Stomach smooth muscle (tissue), 2 donors: ENCODE results near the gene NRXN3.
A peak's percentile ranks its signal among the peaks of the same experiment; 100 is the strongest.

Experiments used
- H3K27ac ChIP-seq: one replicate; pipeline ENCODE4 v1.7.0; 2013; ENCODE audit warnings: mild to moderate bottlenecking, low read length, inconsistent platforms
- H3K27me3 ChIP-seq, 2 donors: one replicate each; pipeline ENCODE4 v1.7.0; 2013; ENCODE audit warnings: low read length in 2 of 2; ENCODE audit not compliant: insufficient read depth in 2 of 2, control insufficient read depth in 1 of 2
- H3K36me3 ChIP-seq, 2 donors: one replicate each; pipeline ENCODE4 v1.7.0; 2013; ENCODE audit warnings: low read length in 2 of 2; ENCODE audit not compliant: control insufficient read depth in 2 of 2, insufficient read depth in 2 of 2
- H3K4me1 ChIP-seq: one replicate; pipeline ENCODE4 v1.7.0; 2013; ENCODE audit warnings: low read length; ENCODE audit not compliant: control insufficient read depth, insufficient read depth
- H3K4me3 ChIP-seq, 2 donors: one replicate each; pipeline ENCODE4 v1.7.0; 2013; ENCODE audit warnings: low read length in 2 of 2
- H3K9ac ChIP-seq, 2 donors: one replicate each; pipeline ENCODE4 v1.7.0; 2013; ENCODE audit warnings: low read length in 2 of 2, mild to moderate bottlenecking in 1 of 2
- H3K9me3 ChIP-seq, 2 donors: one replicate each; pipeline ENCODE4 v1.7.0; 2013; ENCODE audit warnings: low read length in 2 of 2; ENCODE audit not compliant: control insufficient read depth in 2 of 2
- donor health status: healthy.
- donor health status: Pancreatic carcinoma.

Gene NRXN3

DNA sequence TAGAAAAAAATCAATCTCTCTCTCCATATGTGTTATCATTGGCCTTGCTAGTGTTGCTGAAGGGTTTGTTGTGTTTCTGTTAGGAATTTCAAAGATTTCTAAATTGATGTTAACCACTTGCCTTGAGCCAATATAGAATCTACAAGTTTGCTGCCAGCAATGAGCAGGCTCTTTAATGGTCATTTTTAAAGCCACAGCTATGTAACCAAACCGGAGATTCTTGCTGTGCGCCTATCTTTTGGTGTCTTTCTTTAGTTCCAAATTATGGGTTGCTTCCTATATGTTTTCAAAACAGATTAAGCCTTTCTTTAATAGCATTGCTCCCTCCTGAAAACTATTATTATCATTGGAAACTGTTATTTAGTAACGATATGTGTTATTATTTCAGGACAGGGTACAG, 1495.4 kb downstream of the NRXN3 start:
- Histone ChIP-seq H3K27me3 (no peaks in the 10 kb centered on the region), H3K4me3 (no peak overlapping the region), H3K9ac (no peak overlapping the region), H3K36me3 (peaks cover 7 to 8% of the 10 kb centered on the region in 2 donors), H3K4me1 (no peaks in the 10 kb centered on the region), H3K9me3 (no peaks in the 10 kb centered on the region), H3K27ac (no peak overlapping the region)

DNA sequence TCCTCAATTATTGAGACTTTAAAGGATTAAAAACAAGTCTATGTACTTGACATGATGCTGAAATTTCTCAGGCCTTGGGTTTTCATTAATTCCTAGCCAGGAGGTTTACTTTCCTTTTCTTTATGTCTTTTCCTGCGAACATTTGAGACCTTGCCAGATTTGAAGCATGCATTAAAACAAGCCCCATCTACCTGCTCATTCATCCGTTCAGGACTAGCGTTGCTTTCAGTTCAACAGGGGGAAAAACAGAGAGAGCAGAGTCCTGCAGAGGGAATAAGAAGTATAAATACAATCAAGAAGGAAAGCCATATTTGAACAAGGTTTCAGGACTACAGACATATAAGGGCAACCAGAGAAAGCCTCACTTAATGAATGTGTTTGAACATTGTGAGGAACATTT, 1498.8 kb downstream of the NRXN3 start:
- H3K27me3 ChIP-seq = no peaks in the 10 kb centered on the region
- no peak overlapping the region for H3K9ac ChIP-seq
- H3K27ac ChIP-seq = no peak overlapping the region
- peak overlapping the region in 1 of 2 donors; percentile 24 for H3K4me3 ChIP-seq
- H3K4me1 ChIP-seq = no peaks in the 10 kb centered on the region
- H3K9me3 ChIP-seq = no peaks in the 10 kb centered on the region
- H3K36me3 ChIP-seq = peaks cover 7 to 8% of the 10 kb centered on the region in 2 donors

DNA sequence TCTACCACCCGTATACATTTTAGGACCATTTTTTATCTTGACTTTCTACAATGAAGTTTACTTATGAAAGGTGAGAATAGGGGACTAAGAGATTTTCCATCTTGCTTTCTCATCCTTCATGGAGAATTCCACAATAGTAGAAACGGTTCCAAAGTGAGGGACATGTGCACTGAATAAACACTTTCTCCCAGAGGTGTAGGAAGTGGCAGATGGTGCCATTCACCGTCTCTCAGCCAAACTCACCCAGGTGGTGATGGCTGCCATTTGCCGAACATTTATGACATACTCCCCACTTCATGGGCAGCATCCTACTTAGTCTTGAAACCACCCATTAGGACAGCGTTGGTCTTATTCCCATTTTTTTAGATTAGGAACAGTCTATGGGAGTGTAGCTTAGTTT, 1500.6 kb downstream of the NRXN3 start:
- peaks cover 2% of the 10 kb centered on the region for H3K4me1 ChIP-seq
- no peaks in the 10 kb centered on the region for H3K27me3 ChIP-seq
- no peaks in the 10 kb centered on the region for H3K36me3 ChIP-seq
- no peak overlapping the region for H3K4me3 ChIP-seq
- H3K9ac ChIP-seq = no peak overlapping the region
- H3K27ac ChIP-seq = no peak overlapping the region
- no peaks in the 10 kb centered on the region for H3K9me3 ChIP-seq

DNA sequence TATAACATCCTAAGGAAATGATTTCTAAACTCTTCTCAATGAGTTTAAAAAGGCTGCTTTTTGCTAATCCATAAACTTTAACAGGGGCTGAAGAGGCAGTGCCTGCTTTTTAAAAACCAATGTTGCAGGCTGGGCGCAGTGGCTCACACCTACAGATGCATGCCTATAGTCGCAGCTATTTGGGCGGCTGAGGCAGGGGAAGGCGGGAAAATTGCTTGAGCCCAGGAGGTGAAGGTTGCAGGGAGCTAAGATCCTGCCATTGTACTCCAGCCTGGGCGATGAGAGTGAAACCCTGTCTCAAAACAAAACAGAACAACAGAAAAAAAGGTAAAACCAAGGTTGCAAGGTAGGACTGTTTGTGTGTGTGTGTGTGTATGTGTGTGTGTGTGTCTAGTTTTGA, 1509.9 kb downstream of the NRXN3 start:
- Histone ChIP-seq H3K9ac (no peak overlapping the region), H3K9me3 (no peaks in the 10 kb centered on the region), H3K36me3 (no peaks in the 10 kb centered on the region), H3K27me3 (no peaks in the 10 kb centered on the region), H3K4me1 (peaks cover 2% of the 10 kb centered on the region), H3K4me3 (no peak overlapping the region), H3K27ac (no peak overlapping the region)

GRCh38 chr14:79686196-79686595, 1516.0 kb downstream of the NRXN3 start:
- no peaks in the 10 kb centered on the region for H3K9me3 ChIP-seq
- H3K36me3 ChIP-seq = no peaks in the 10 kb centered on the region
- no peaks in the 10 kb centered on the region for H3K4me1 ChIP-seq
- H3K9ac ChIP-seq = no peak overlapping the region
- H3K4me3 ChIP-seq = no peak overlapping the region
- no peak overlapping the region for H3K27ac ChIP-seq
- H3K27me3 ChIP-seq = no peaks in the 10 kb centered on the region

- Histone ChIP-seq H3K9ac (no peak overlapping the region), H3K27me3 (no peaks in the 10 kb centered on the region), H3K36me3 (no peaks in the 10 kb centered on the region), H3K9me3 (no peaks in the 10 kb centered on the region), H3K27ac (no peak overlapping the region), H3K4me1 (no peaks in the 10 kb centered on the region), H3K4me3 (no peak overlapping the region)
Measured at GRCh38 chr14:79690960-79691359, 1520.8 kb downstream of the NRXN3 start.

DNA sequence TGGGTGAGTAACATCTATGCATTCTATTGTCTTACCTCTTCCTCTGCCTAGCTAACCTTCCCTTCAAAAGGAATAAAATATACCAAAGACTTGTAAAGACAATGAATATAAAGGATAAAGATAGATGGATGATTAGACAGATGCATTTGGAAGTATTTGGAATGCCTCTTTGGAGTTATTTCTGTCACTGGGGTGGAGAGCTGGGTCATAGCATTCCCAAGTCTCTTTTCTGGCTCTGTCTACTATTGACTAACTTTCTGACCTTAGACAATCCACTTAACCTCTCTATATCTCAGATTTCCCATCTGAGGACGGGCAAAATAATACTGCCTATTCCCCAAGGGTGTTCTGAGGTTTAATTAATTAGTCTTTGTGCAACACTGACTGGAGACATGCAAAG, 1523.8 kb downstream of the NRXN3 start:
- Histone ChIP-seq H3K9me3 (no peaks in the 10 kb centered on the region), H3K4me1 (no peaks in the 10 kb centered on the region), H3K36me3 (no peaks in the 10 kb centered on the region), H3K27ac (no peak overlapping the region), H3K27me3 (no peaks in the 10 kb centered on the region), H3K4me3 (no peak overlapping the region), H3K9ac (no peak overlapping the region)

- Histone ChIP-seq H3K36me3 (no peaks in the 10 kb centered on the region), H3K27me3 (no peaks in the 10 kb centered on the region), H3K4me3 (no peak overlapping the region), H3K27ac (no peak overlapping the region), H3K4me1 (no peaks in the 10 kb centered on the region), H3K9me3 (no peaks in the 10 kb centered on the region), H3K9ac (no peak overlapping the region)
Measured at GRCh38 chr14:79695307-79695706, 1525.1 kb downstream of the NRXN3 start.

GRCh38 chr14:79698298-79698711, 1528.1 kb downstream of the NRXN3 start:
- Histone ChIP-seq H3K9me3 (no peaks in the 10 kb centered on the region), H3K27me3 (no peaks in the 10 kb centered on the region), H3K4me3 (no peak overlapping the region), H3K9ac (no peak overlapping the region), H3K36me3 (no peaks in the 10 kb centered on the region), H3K27ac (no peak overlapping the region), H3K4me1 (no peaks in the 10 kb centered on the region)

- Histone ChIP-seq H3K9ac (no peak overlapping the region), H3K9me3 (no peaks in the 10 kb centered on the region), H3K36me3 (no peaks in the 10 kb centered on the region), H3K27me3 (no peaks in the 10 kb centered on the region), H3K4me1 (no peaks in the 10 kb centered on the region), H3K27ac (no peak overlapping the region), H3K4me3 (peak overlapping the region in 1 of 2 donors; percentile 13)
Measured at GRCh38 chr14:79699206-79699605, 1529.0 kb downstream of the NRXN3 start.

DNA sequence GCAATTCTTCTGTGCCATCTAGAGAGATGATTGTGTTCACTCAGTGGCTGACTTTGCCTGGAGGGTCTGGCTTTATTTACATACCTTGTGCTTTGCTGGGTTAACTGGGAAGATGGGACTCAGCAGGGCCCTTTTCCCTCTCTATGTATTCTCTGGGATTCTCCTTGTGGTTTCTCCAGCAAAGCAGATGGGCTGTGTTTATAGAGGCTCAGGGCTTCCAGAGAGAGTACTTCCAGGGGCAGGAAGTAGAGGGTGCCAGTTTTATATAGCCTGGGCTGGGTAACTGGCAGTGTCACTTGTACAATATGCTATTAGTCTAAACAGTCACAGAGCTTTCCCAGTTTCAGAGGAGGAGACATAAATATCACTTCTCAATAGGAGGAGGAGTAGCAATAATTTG, 1531.2 kb downstream of the NRXN3 start:
- Histone ChIP-seq H3K4me1 (no peaks in the 10 kb centered on the region), H3K4me3 (no peak overlapping the region), H3K9ac (no peak overlapping the region), H3K27ac (no peak overlapping the region), H3K36me3 (no peaks in the 10 kb centered on the region), H3K27me3 (no peaks in the 10 kb centered on the region), H3K9me3 (no peaks in the 10 kb centered on the region)
